A673 (cell line): ENCODE results near the gene GRIN2D.

Source experiments
- CTCF ChIP-seq: fragments of 300-800, 200-600 bp; sonication (generic); conservative IDR thresholded peaks from 2 replicates; pipeline ENCODE4 v1.5.1; 2017; ENCODE audit warnings: low read depth, mild to moderate bottlenecking, antibody characterized with exemption, low read length, moderate library complexity, mixed read lengths
- EZH2 ChIP-seq: fragments of 200-600 bp; sonication (generic); IDR thresholded peaks from 2 replicates; pipeline ENCODE4 v1.6.1; 2017; ENCODE audit warnings: borderline replicate concordance, low read depth, mild to moderate bottlenecking, mixed read lengths, antibody characterized with exemption, low read length; ENCODE audit not compliant: poor library complexity, severe bottlenecking

- TF ChIP-seq CTCF (no peak), EZH2 (no peak)
Measured at GRCh38 chr19:48405010-48405659, 11.7 kb downstream of the GRIN2D start.
